Ectodermal cell (in vitro differentiated cells): ENCODE measurements around the gene ASL.

ENCODE experiments used
- H3K27ac ChIP-seq: 2 replicates; pipeline ENCODE4 v1.7.0; 2013; ENCODE audit warnings: mild to moderate bottlenecking, low read depth, low read length; ENCODE audit not compliant: insufficient read depth, poor library complexity, severe bottlenecking
- H3K27me3 ChIP-seq: 2 replicates; pipeline ENCODE4 v1.7.0; 2013; ENCODE audit warnings: mild to moderate bottlenecking, low read length; ENCODE audit not compliant: insufficient read depth, control insufficient read depth, poor library complexity, severe bottlenecking
- H3K36me3 ChIP-seq: one replicate; pipeline ENCODE4 v1.7.0; 2013; ENCODE audit warnings: low read length; ENCODE audit not compliant: control insufficient read depth, insufficient read depth
- H3K4me1 ChIP-seq: one replicate; pipeline ENCODE4 v1.7.0; 2013; ENCODE audit warnings: low read length; ENCODE audit not compliant: control insufficient read depth, insufficient read depth
- H3K4me3 ChIP-seq: 2 replicates; pipeline ENCODE4 v1.7.0; 2013; ENCODE audit warnings: low read depth, low read length, control low read depth; ENCODE audit not compliant: insufficient read depth
- H3K9me3 ChIP-seq: 2 replicates; pipeline ENCODE4 v1.7.0; 2013; ENCODE audit warnings: mild to moderate bottlenecking, low read length, moderate library complexity; ENCODE audit not compliant: control insufficient read depth
- WGBS, 2 experiments: methylation state at CpG; one replicate each; pipeline ENCODE4 v1.1.7; 2013; ENCODE audit warnings: missing lambda C conversion rate in 2 of 2; 5-methylcytosine and 5-hydroxymethylcytosine counted together

Gene ASL

DNA sequence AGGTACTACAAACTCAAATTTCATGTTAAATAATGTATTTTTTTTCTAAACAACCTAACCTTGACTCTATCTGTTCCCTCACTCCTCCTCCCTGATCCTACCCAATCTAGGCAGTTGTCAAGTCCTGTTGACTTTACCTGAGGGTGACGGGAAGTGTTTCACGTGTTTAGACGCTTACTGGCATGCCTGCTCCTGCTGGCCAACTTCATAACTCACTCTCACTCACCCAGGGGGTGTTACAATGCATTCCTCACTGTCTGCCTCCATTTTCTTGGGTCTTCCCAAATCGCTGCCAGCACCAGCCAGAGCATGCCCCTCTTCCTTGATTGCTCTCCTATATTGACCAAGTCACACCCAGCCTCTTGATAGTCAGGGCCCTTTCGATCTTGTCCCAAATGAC is 67.4 kb downstream of the ASL start:
- Histone ChIP-seq H3K36me3 (peaks cover 23% of the 10 kb centered on the region), H3K27ac (no peak overlapping the region), H3K27me3 (no peaks in the 10 kb centered on the region)

More for the DNA sequence above, 67.4 kb downstream of the ASL start:
- no peaks in the 10 kb centered on the region for H3K4me1 ChIP-seq
- no peak overlapping the region for H3K4me3 ChIP-seq
- 90 to 94% methylated on average over 5 of the region's 5 CpGs for WGBS, 2 experiments
- H3K9me3 ChIP-seq, result no peaks in the 10 kb centered on the region
